Measurements from ENCODE around the gene CAMK2D.
"Not testable (repeated sequence)": the region's sequence is repeated elsewhere in the genome, so short reads cannot be mapped to it uniquely, and the experiment has no call there.

The CAMK2D gene

GRCh38 chr4:113691676-113692075 is 69.9 kb downstream of the CAMK2D start:
- TF ChIP-seq CTCF (IDR thresholded peaks at IDR 0.05; ENCODE audit: borderline replicate concordance, extremely low read depth, low read length, poor library complexity, severe bottlenecking) = no peak
- TF ChIP-seq EZH2 (IDR thresholded peaks at IDR 0.05; ENCODE audit: borderline replicate concordance, low read depth, low read length, severe bottlenecking) = no peak
- no peak overlapping the region for H3K4me3 ChIP-seq (ENCODE audit: low read depth in 1 of 2, low read length in 2 of 2)
- H4K20me1 ChIP-seq (ENCODE audit: insufficient read depth, low read length) = no peaks in the 10 kb centered on the region
- no peak for ATAC-seq (ENCODE audit: insufficient read depth, low read depth)
- H2AFZ ChIP-seq (ENCODE audit: low read depth, low read length) = no peak overlapping the region
- H3K36me3 ChIP-seq (ENCODE audit: insufficient read depth, low read length) = no peaks in the 10 kb centered on the region
- no peaks in the 10 kb centered on the region for H3K79me2 ChIP-seq (ENCODE audit: insufficient read depth, low read length)
- no peaks in the 10 kb centered on the region for H3K9me3 ChIP-seq (ENCODE audit: insufficient read depth, low read length, severe bottlenecking)
- no peak overlapping the region for H3K9ac ChIP-seq (ENCODE audit: low read depth, low read length)
- H3K27ac ChIP-seq (ENCODE audit: low read length) = no peak overlapping the region
- no peak for DNase-seq
- no peak overlapping the region for H3K4me2 ChIP-seq (ENCODE audit: insufficient read depth, low read length)
- H3K4me1 ChIP-seq (ENCODE audit: insufficient read depth, low read length) = no peaks in the 10 kb centered on the region
- no peaks in the 10 kb centered on the region for H3K27me3 ChIP-seq (ENCODE audit: insufficient read depth, low read length, poor library complexity)

- Histone ChIP-seq H4K20me1 (ENCODE audit: insufficient read depth, low read length) (no peaks in the 10 kb centered on the region), H3K36me3 (ENCODE audit: insufficient read depth, low read length) (no peaks in the 10 kb centered on the region), H3K27ac (ENCODE audit: low read length) (no peak overlapping the region), H3K79me2 (ENCODE audit: insufficient read depth, low read length) (no peaks in the 10 kb centered on the region), H3K27me3 (ENCODE audit: insufficient read depth, low read length, poor library complexity) (no peaks in the 10 kb centered on the region), H3K4me2 (ENCODE audit: insufficient read depth, low read length) (no peak overlapping the region), H3K9me3 (ENCODE audit: insufficient read depth, low read length, severe bottlenecking) (no peaks in the 10 kb centered on the region), H3K9ac (ENCODE audit: low read depth, low read length) (no peak overlapping the region), H3K4me1 (ENCODE audit: insufficient read depth, low read length) (no peaks in the 10 kb centered on the region), H2AFZ (ENCODE audit: low read depth, low read length) (no peak overlapping the region), H3K4me3 (ENCODE audit: low read depth in 1 of 2, low read length in 2 of 2) (no peak overlapping the region)
- DNase-seq = no peak
- ATAC-seq (ENCODE audit: insufficient read depth, low read depth) = no peak
- no peak for TF ChIP-seq EZH2 (IDR thresholded peaks at IDR 0.05; ENCODE audit: borderline replicate concordance, low read depth, low read length, severe bottlenecking)
- no peak for TF ChIP-seq CTCF (IDR thresholded peaks at IDR 0.05; ENCODE audit: borderline replicate concordance, extremely low read depth, low read length, poor library complexity, severe bottlenecking)
These were observed 72.1 kb downstream of the CAMK2D start for GRCh38 chr4:113689394-113689793.

DNA sequence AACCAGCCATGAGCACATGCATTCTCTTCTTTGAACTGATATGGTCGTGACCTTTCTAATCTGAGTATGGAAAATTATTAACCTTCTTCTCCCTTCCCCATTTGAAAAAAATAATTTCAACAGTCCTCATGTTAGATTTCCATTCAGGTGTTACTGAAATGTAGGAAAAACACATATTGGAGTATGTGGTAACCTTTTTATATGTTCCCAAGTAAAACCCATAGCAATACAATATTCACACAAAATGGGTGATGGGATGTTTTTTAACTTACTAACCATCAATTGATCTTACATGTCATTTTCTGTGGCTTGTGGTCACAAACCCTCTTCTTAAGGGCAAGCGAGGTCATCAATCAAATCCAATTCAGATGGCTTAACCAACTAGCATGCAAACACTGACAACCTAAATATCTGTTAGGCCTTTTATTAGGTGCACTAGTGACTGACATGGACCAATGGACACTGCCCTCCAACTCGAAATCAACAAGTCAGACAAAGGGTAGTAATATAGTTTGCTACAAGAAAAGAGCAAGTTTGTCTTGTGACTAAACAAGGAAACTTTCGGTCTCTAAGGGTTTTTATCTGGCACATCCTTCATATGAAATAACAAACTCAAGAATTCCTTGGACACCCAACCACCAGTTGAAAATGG is 74.3 kb downstream of the CAMK2D start:
- Histone ChIP-seq H3K4me2 (ENCODE audit: insufficient read depth, low read length) (no peak overlapping the region), H3K27ac (ENCODE audit: low read length) (no peak overlapping the region), H4K20me1 (ENCODE audit: insufficient read depth, low read length) (no peaks in the 10 kb centered on the region), H2AFZ (ENCODE audit: low read depth, low read length) (no peak overlapping the region), H3K4me1 (ENCODE audit: insufficient read depth, low read length) (peaks cover 16% of the 10 kb centered on the region), H3K36me3 (ENCODE audit: insufficient read depth, low read length) (no peaks in the 10 kb centered on the region), H3K9me3 (ENCODE audit: insufficient read depth, low read length, severe bottlenecking) (no peaks in the 10 kb centered on the region), H3K9ac (ENCODE audit: low read depth, low read length) (no peak overlapping the region), H3K27me3 (ENCODE audit: insufficient read depth, low read length, poor library complexity) (no peaks in the 10 kb centered on the region), H3K4me3 (ENCODE audit: low read depth in 1 of 2, low read length in 2 of 2) (no peak overlapping the region), H3K79me2 (ENCODE audit: insufficient read depth, low read length) (no peaks in the 10 kb centered on the region)
- TF ChIP-seq EZH2 (IDR thresholded peaks at IDR 0.05; ENCODE audit: borderline replicate concordance, low read depth, low read length, severe bottlenecking) (no peak), CTCF (IDR thresholded peaks at IDR 0.05; ENCODE audit: borderline replicate concordance, extremely low read depth, low read length, poor library complexity, severe bottlenecking) (no peak)
- no peak for ATAC-seq (ENCODE audit: insufficient read depth, low read depth)
- no peak for DNase-seq

DNA sequence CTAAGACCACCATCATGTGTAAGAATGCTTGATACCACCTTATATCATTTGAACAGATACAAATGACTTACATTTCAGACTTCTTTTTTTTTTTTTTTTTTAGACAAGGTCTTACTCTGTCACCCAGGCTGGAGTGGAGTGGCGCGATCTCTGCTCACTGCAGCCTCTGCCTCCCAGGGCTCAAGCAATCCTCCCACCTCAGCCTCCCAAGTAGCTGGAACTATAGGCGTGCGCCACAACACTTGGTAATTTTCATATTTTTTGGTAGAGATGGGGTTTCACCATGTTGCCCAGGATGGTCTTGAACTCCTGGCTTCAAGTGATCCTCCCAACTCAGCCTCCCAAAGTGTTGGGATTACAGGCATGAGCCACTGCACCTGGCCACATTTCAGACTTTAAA is 76.4 kb downstream of the CAMK2D start:
- not testable (repeated sequence) for H3K36me3 ChIP-seq (ENCODE audit: insufficient read depth, low read length); H3K4me3 ChIP-seq (ENCODE audit: low read depth in 1 of 2, low read length in 2 of 2); H3K79me2 ChIP-seq (ENCODE audit: insufficient read depth, low read length); H2AFZ ChIP-seq (ENCODE audit: low read depth, low read length); H3K9ac ChIP-seq (ENCODE audit: low read depth, low read length); H3K9me3 ChIP-seq (ENCODE audit: insufficient read depth, low read length, severe bottlenecking); DNase-seq; H3K27ac ChIP-seq (ENCODE audit: low read length); H3K27me3 ChIP-seq (ENCODE audit: insufficient read depth, low read length, poor library complexity); ATAC-seq (ENCODE audit: insufficient read depth, low read depth); H3K4me2 ChIP-seq (ENCODE audit: insufficient read depth, low read length); H4K20me1 ChIP-seq (ENCODE audit: insufficient read depth, low read length)
- peaks cover 16% of the 10 kb centered on the region for H3K4me1 ChIP-seq (ENCODE audit: insufficient read depth, low read length)

All from DND-41 (cell line).